Naive thymus-derived CD4-positive, alpha-beta T cell (primary cell): Measurements from ENCODE around the gene AOPEP. TPM values are rescaled to one million over a fixed set of nuclear protein-coding genes. Genes with fewer than 3 reads are reported as not detected.
A peak's percentile ranks its signal among the peaks of the same experiment; 100 is the strongest.

Experiments used
- ATAC-seq: fragments of 150-1000 bp; cut with Tn5 transposase; 2 replicates; pipeline ENCODE4 v1.10.0; 2021; ENCODE audit warnings: mild to moderate bottlenecking, moderate library complexity
- CTCF ChIA-PET: fragments of 350-600 bp; sonication (Branson Sonifier 250); formaldehyde crosslinking; loops from one replicate; lab custom pipeline; 2021; ENCODE audit warnings: antibody characterized with exemption; lab: Charles Lee
- POLR2A ChIA-PET: fragments of 350-600 bp; sonication (Branson Sonifier 250); formaldehyde crosslinking; loops from one replicate; lab custom pipeline; 2021; ENCODE audit warnings: antibody characterized with exemption, inconsistent platforms; lab: Charles Lee
- DNase-seq, 9 donors: peaks; one replicate each; pipeline versions ENCODE4 v3.0.0 to v3.0.0-alpha.2; 2020 to 2022; ENCODE audit warnings: mixed read lengths in 1 of 9
- H3K27ac ChIP-seq: one replicate; pipeline ENCODE4 v1.7.0; 2013; ENCODE audit warnings: mild to moderate bottlenecking, low read depth, low read length, moderate library complexity
- H3K27me3 ChIP-seq, 2 donors: one replicate each; pipeline ENCODE4 v1.7.0; 2013; ENCODE audit warnings: low read length in 2 of 2, mild to moderate bottlenecking in 2 of 2, moderate library complexity in 2 of 2; ENCODE audit not compliant: control insufficient read depth in 2 of 2, insufficient read depth in 2 of 2
- H3K36me3 ChIP-seq, 3 experiments: 1 replicate in 2 of 3; 2 replicates in 1 of 3; pipeline ENCODE4 v1.7.0; 2013; ENCODE audit warnings: low read length in 3 of 3, mild to moderate bottlenecking in 3 of 3, moderate library complexity in 1 of 3; ENCODE audit not compliant: insufficient read depth in 3 of 3, control insufficient read depth in 2 of 3
- H3K4me1 ChIP-seq, 2 donors: one replicate each; pipeline ENCODE4 v1.7.0; 2013; ENCODE audit warnings: low read length in 2 of 2, mild to moderate bottlenecking in 2 of 2, moderate library complexity in 1 of 2; ENCODE audit not compliant: control insufficient read depth in 2 of 2, insufficient read depth in 2 of 2
- H3K4me3 ChIP-seq: 2 replicates; pipeline ENCODE4 v1.7.0; 2013; ENCODE audit warnings: mild to moderate bottlenecking, low read length
- H3K9me3 ChIP-seq, 3 experiments: 1 replicate in 2 of 3; 2 replicates in 1 of 3; pipeline ENCODE4 v1.7.0; 2013; ENCODE audit warnings: low read length in 3 of 3; ENCODE audit not compliant: control insufficient read depth in 2 of 3
- H3K27ac Mint-ChIP-seq, 9 donors: one replicate each; pipeline ENCODE4 v1.8.0; 2020 to 2022; ENCODE audit warnings: mixed read lengths in 9 of 9, mild to moderate bottlenecking in 8 of 9, moderate library complexity in 5 of 9, inconsistent platforms in 2 of 9
- H3K27me3 Mint-ChIP-seq, 5 donors: one replicate each; pipeline ENCODE4 v1.8.0; 2021 to 2022; ENCODE audit warnings: mixed read lengths in 5 of 5, mild to moderate bottlenecking in 1 of 5
- H3K36me3 Mint-ChIP-seq, 5 donors: one replicate each; pipeline ENCODE4 v1.8.0; 2020 to 2022; ENCODE audit warnings: mixed read lengths in 5 of 5, mild to moderate bottlenecking in 3 of 5, inconsistent platforms in 1 of 5
- H3K4me1 Mint-ChIP-seq, 7 donors: one replicate each; pipeline ENCODE4 v1.8.0; 2020 to 2022; ENCODE audit warnings: mixed read lengths in 7 of 7, mild to moderate bottlenecking in 3 of 7, inconsistent platforms in 1 of 7
- H3K4me3 Mint-ChIP-seq, 10 donors: one replicate each; pipeline ENCODE4 v1.8.0; 2020 to 2022; ENCODE audit warnings: mild to moderate bottlenecking in 10 of 10, mixed read lengths in 10 of 10, moderate library complexity in 6 of 10, inconsistent platforms in 2 of 10
- H3K9me3 Mint-ChIP-seq, 11 donors: one replicate each; pipeline ENCODE4 v1.8.0; 2020 to 2022; ENCODE audit warnings: mixed read lengths in 11 of 11, mild to moderate bottlenecking in 4 of 11, inconsistent platforms in 1 of 11, moderate library complexity in 1 of 11
- intact Hi-C, 2 donors: fragments of 100-400 bp; cut with micrococcal nuclease; formaldehyde crosslinking; loops; one replicate each; pipeline ENCODE4 v1.15.1; 2023
- polyA plus RNA-seq, 2 donors: library from polyadenylated mRNA; unstranded; fragments of 300-500 nt; fragmentation: Illumina TruSeq; gene quantifications; one replicate each; pipeline ENCODE4 v1.2.3, GENCODE V29; 2021
- total RNA-seq, 6 experiments: library from RNA in 5 of 6; stranded (reverse) in 5 of 6; gene quantifications; 1 replicate in 5 of 6; 2 replicates in 1 of 6; pipeline ENCODE4 v1.2.3 and lab custom pipeline; 2021 to 2026

AOPEP gene
- total and polyA plus RNA-seq, 7 experiments from 2014 or later: 5.7 to 19.0 (median 13.6) TPM

GRCh38 chr9:94928691-94929368 is 202.3 kb downstream of the AOPEP start:
- Mint-ChIP-seq H3K27ac (no peak overlapping the region), H3K4me1 (peaks cover 0 to 4% (median 0%) of the 10 kb centered on the region in 7 donors), H3K27me3 (no peaks in the 10 kb centered on the region), H3K9me3 (peaks cover 0 to 2% (median 0%) of the 10 kb centered on the region in 11 donors), H3K36me3 (peaks cover 1 to 45% (median 9%) of the 10 kb centered on the region in 5 donors), H3K4me3 (no peak overlapping the region)
- no peak for DNase-seq
- intact Hi-C loops: no loop called here
- H3K4me1 ChIP-seq: no peaks in the 10 kb centered on the region
- no peak overlapping the region for H3K27ac ChIP-seq
- H3K9me3 ChIP-seq: no peaks in the 10 kb centered on the region
- no peak for ATAC-seq
- ChIA-PET CTCF (no interaction called here), POLR2A (no interaction called here)
- peaks cover 0 to 12% (median 0%) of the 10 kb centered on the region in 3 experiments for H3K36me3 ChIP-seq
- H3K4me3 ChIP-seq: no peak overlapping the region
- no peaks in the 10 kb centered on the region for H3K27me3 ChIP-seq

GRCh38 chr9:94929369-94929756 is 202.9 kb downstream of the AOPEP start:
- H3K4me1 Mint-ChIP-seq: peaks cover 0 to 4% (median 0%) of the 10 kb centered on the region in 7 donors
- H3K4me3 Mint-ChIP-seq: no peak overlapping the region
- Histone ChIP-seq H3K9me3 (no peaks in the 10 kb centered on the region), H3K27ac (no peak overlapping the region), H3K27me3 (no peaks in the 10 kb centered on the region), H3K36me3 (peaks cover 0 to 12% (median 0%) of the 10 kb centered on the region in 3 experiments), H3K4me1 (no peaks in the 10 kb centered on the region), H3K4me3 (no peak overlapping the region)
- ChIA-PET CTCF (no interaction called here), POLR2A (no interaction called here)
- intact Hi-C loops: no loop called here
- DNase-seq (no peak), ATAC-seq (no peak)
- H3K27ac Mint-ChIP-seq: no peak overlapping the region
- H3K36me3 Mint-ChIP-seq: peaks cover 1 to 41% (median 10%) of the 10 kb centered on the region in 5 donors
- peaks cover 0 to 2% (median 0%) of the 10 kb centered on the region in 11 donors for H3K9me3 Mint-ChIP-seq
- H3K27me3 Mint-ChIP-seq: no peaks in the 10 kb centered on the region

GRCh38 chr9:94931036-94931633 is 204.6 kb downstream of the AOPEP start:
- Histone ChIP-seq H3K9me3 (no peaks in the 10 kb centered on the region), H3K27ac (no peak overlapping the region), H3K27me3 (no peaks in the 10 kb centered on the region), H3K4me3 (no peak overlapping the region), H3K4me1 (no peaks in the 10 kb centered on the region), H3K36me3 (peaks cover 0 to 5% (median 0%) of the 10 kb centered on the region in 3 experiments)
- POLR2A ChIA-PET: no interaction called here
- intact Hi-C loops: no loop called here
- Mint-ChIP-seq H3K9me3 (peaks cover 0 to 2% (median 0%) of the 10 kb centered on the region in 11 donors), H3K27me3 (no peaks in the 10 kb centered on the region), H3K4me3 (no peak overlapping the region), H3K36me3 (peaks cover 0 to 39% (median 14%) of the 10 kb centered on the region in 5 donors), H3K27ac (no peak overlapping the region), H3K4me1 (peaks cover 0 to 7% (median 0%) of the 10 kb centered on the region in 7 donors)
- ATAC-seq: no peak
- DNase-seq: no peak
- CTCF ChIA-PET: no interaction called here

- Mint-ChIP-seq H3K4me3 (no peak overlapping the region), H3K36me3 (peaks cover 0 to 41% (median 18%) of the 10 kb centered on the region in 5 donors), H3K9me3 (peaks cover 0 to 2% (median 0%) of the 10 kb centered on the region in 11 donors), H3K27me3 (no peaks in the 10 kb centered on the region), H3K27ac (peak overlapping the region in 1 of 9 donors; percentile 71), H3K4me1 (peaks cover 0 to 7% (median 0%) of the 10 kb centered on the region in 7 donors)
- no peak for ATAC-seq
- Histone ChIP-seq H3K4me1 (no peaks in the 10 kb centered on the region), H3K9me3 (no peaks in the 10 kb centered on the region), H3K4me3 (no peak overlapping the region), H3K27ac (no peak overlapping the region), H3K27me3 (no peaks in the 10 kb centered on the region), H3K36me3 (no peaks in the 10 kb centered on the region)
- intact Hi-C loops: no loop called here
- POLR2A ChIA-PET: no interaction called here
- no peak for DNase-seq
- CTCF ChIA-PET: no interaction called here
Observed at GRCh38 chr9:94931740-94932139, 205.2 kb downstream of the AOPEP start.

- no peaks in the 10 kb centered on the region for H3K36me3 ChIP-seq
- ATAC-seq (no peak), DNase-seq (no peak)
- H3K4me1 Mint-ChIP-seq: peaks cover 0 to 7% (median 0%) of the 10 kb centered on the region in 7 donors
- H3K36me3 Mint-ChIP-seq: peaks cover 0 to 41% (median 14%) of the 10 kb centered on the region in 5 donors
- no peak overlapping the region for H3K4me3 Mint-ChIP-seq
- peaks cover 0 to 2% (median 0%) of the 10 kb centered on the region in 11 donors for H3K9me3 Mint-ChIP-seq
- POLR2A ChIA-PET: no interaction called here
- H3K27ac ChIP-seq: no peak overlapping the region
- no peaks in the 10 kb centered on the region for H3K27me3 ChIP-seq
- no peaks in the 10 kb centered on the region for H3K27me3 Mint-ChIP-seq
- CTCF ChIA-PET: interaction anchor here (1.0 kb wide), 1 partner anchor 263 kb away, joined by 6 read pairs; no protein-coding TSS in a partner anchor
- no peaks in the 10 kb centered on the region for H3K9me3 ChIP-seq
- no peaks in the 10 kb centered on the region for H3K4me1 ChIP-seq
- H3K27ac Mint-ChIP-seq: peak overlapping the region in 1 of 9 donors; percentile 9
- intact Hi-C loops: no loop called here
- no peak overlapping the region for H3K4me3 ChIP-seq
Observed at GRCh38 chr9:94932652-94933510, 206.4 kb downstream of the AOPEP start.

- Mint-ChIP-seq H3K27me3 (no peaks in the 10 kb centered on the region), H3K36me3 (peaks cover 3 to 45% (median 14%) of the 10 kb centered on the region in 5 donors), H3K9me3 (peaks cover 0 to 2% (median 0%) of the 10 kb centered on the region in 11 donors), H3K27ac (peak overlapping the region in 1 of 9 donors; percentile 9), H3K4me1 (peaks cover 0 to 7% (median 0%) of the 10 kb centered on the region in 7 donors), H3K4me3 (no peak overlapping the region)
- POLR2A ChIA-PET: no interaction called here
- Histone ChIP-seq H3K27ac (no peak overlapping the region), H3K4me3 (no peak overlapping the region), H3K27me3 (no peaks in the 10 kb centered on the region), H3K9me3 (no peaks in the 10 kb centered on the region), H3K36me3 (no peaks in the 10 kb centered on the region), H3K4me1 (no peaks in the 10 kb centered on the region)
- intact Hi-C loops: no loop called here
- ATAC-seq (no peak), DNase-seq (no peak)
- CTCF ChIA-PET: interaction anchor here (1.0 kb wide), 1 partner anchor 264 kb away, joined by 6 read pairs; no protein-coding TSS in a partner anchor
Observed at GRCh38 chr9:94933511-94933828, 207.0 kb downstream of the AOPEP start.
